ENCODE data around the gene KPNA6. TPM values are rescaled to one million over a fixed set of nuclear protein-coding genes. Genes with fewer than 3 reads are reported as not detected.
A peak's percentile ranks its signal among the peaks of the same experiment; 100 is the strongest.

KPNA6 gene
- total RNA-seq, 2 experiments from 2014 or later, result 19.5 to 36.3 TPM

DNA sequence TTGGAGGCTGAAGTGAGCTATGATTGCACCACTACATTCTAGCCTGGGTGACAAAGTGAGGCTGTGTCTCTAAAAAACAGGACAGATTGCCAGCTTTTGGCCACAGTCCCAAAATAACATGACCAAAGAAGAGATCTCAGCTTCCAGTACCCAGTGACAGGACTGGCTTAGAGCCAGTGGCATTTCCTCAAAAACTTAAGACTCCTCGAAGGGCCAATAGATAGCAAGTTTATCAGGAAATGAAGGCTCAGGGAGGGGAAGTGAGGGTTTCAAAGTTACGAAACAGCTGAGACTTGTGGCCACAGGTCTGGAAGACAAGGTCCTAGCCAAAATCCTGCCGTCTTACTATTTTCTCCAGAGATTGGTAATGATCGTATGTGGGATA is 41.4 kb upstream of the KPNA6 start:
- Histone ChIP-seq H3K27ac (ENCODE audit: low read depth, low read length, poor library complexity, severe bottlenecking) (no peak overlapping the region), H3K4me3 (ENCODE audit: low read depth, low read length, poor library complexity, severe bottlenecking) (no peak overlapping the region), H3K4me1 (ENCODE audit: insufficient read depth, low read length, poor library complexity, severe bottlenecking) (peaks cover 6% of the 10 kb centered on the region), H2AFZ (ENCODE audit: low read length) (no peak overlapping the region), H4K20me1 (ENCODE audit: insufficient read depth, low read length) (no peaks in the 10 kb centered on the region), H3K79me2 (ENCODE audit: insufficient read depth, low read depth, low read length) (no peaks in the 10 kb centered on the region), H3K4me2 (ENCODE audit: low read length) (no peak overlapping the region), H3K9me3 (ENCODE audit: low read length) (no peaks in the 10 kb centered on the region), H3K9me2 (ENCODE audit: insufficient read depth, low read length) (no peaks in the 10 kb centered on the region), H3K36me3 (ENCODE audit: insufficient read depth, low read length) (peaks cover 17% of the 10 kb centered on the region)
- no TSS peak for BruUV-seq (replicated peaks)
- ChIA-PET POLR2A (interaction anchor here (0.6 to 1.1 kb wide), 4 partner anchors 11 to 249 kb away, joined by 3 to 5 read pairs (median 4); no protein-coding TSS in a partner anchor), CTCF (ENCODE audit: unreplicated experiment) (no interaction called here)
- TF ChIP-seq EZH2phosphoT487 (IDR thresholded peaks at IDR 0.05; ENCODE audit: borderline replicate concordance, low read depth, low read length) (no peak), CTCF (conservative IDR thresholded peaks at IDR 0.05; ENCODE audit: low read length) (no peak)
- DNase-seq (ENCODE audit: low spot score), result peak; percentile 52
- intact Hi-C loops (cut with micrococcal nuclease; ENCODE audit: unreplicated experiment), result loop anchor here (10.0 kb wide), 1 partner anchor 252 kb away; the partner anchor contains the start of gene SPOCD1

GRCh38 chr1:32068957-32069588 is 38.8 kb upstream of the KPNA6 start:
- ChIA-PET POLR2A (interaction anchor here (1.7 kb wide), 1 partner anchor 53 kb away, joined by 4 read pairs; no protein-coding TSS in a partner anchor), CTCF (ENCODE audit: unreplicated experiment) (no interaction called here)

More at GRCh38 chr1:32068957-32069588, 38.8 kb upstream of the KPNA6 start:
- TF ChIP-seq EZH2phosphoT487 (IDR thresholded peaks at IDR 0.05; ENCODE audit: borderline replicate concordance, low read depth, low read length) (no peak), CTCF (conservative IDR thresholded peaks at IDR 0.05; ENCODE audit: low read length) (no peak)
- intact Hi-C loops (cut with micrococcal nuclease; ENCODE audit: unreplicated experiment), result loop anchor here (10.0 kb wide), 1 partner anchor 254 kb away; the partner anchor contains the start of gene SPOCD1
- Histone ChIP-seq H3K79me2 (ENCODE audit: insufficient read depth, low read depth, low read length) (peaks cover 9% of the 10 kb centered on the region), H4K20me1 (ENCODE audit: insufficient read depth, low read length) (0 out of 2 replicates have a peak, but pooled peaks cover 1% of the 10 kb centered on the region), H3K36me3 (ENCODE audit: insufficient read depth, low read length) (peaks cover 2% of the 10 kb centered on the region), H3K4me1 (ENCODE audit: insufficient read depth, low read length, poor library complexity, severe bottlenecking) (peaks cover 24% of the 10 kb centered on the region), H3K4me2 (ENCODE audit: low read length) (no peak overlapping the region), H3K9me3 (ENCODE audit: low read length) (no peaks in the 10 kb centered on the region), H2AFZ (ENCODE audit: low read length) (no peak overlapping the region), H3K9me2 (ENCODE audit: insufficient read depth, low read length) (no peaks in the 10 kb centered on the region), H3K4me3 (ENCODE audit: low read depth, low read length, poor library complexity, severe bottlenecking) (no peak overlapping the region), H3K27ac (ENCODE audit: low read depth, low read length, poor library complexity, severe bottlenecking) (no peak overlapping the region)
- no TSS peak for BruUV-seq (replicated peaks)
- no peak for DNase-seq (ENCODE audit: low spot score)
